Measurements from ENCODE around the gene TRIM45. TPM values are rescaled to one million over a fixed set of nuclear protein-coding genes. Genes with fewer than 3 reads are reported as not detected.
A peak's percentile ranks its signal among the peaks of the same experiment; 100 is the strongest.

The TRIM45 gene
- polyA plus RNA-seq (2013, experiment 1 of 2), result 4.5 TPM
- polyA plus RNA-seq (2013, experiment 2 of 2), result 4.5 TPM

- no peaks in the 10 kb centered on the region for H3K27me3 ChIP-seq (ENCODE audit: insufficient read depth, low read length, poor library complexity)
- H4K8ac ChIP-seq (ENCODE audit: low read depth, low read length), result peak within 1 kb of the TSS; percentile 93
- peak within 1 kb of the TSS; percentile 83 for H3K9ac ChIP-seq (ENCODE audit: low read length)
- peak within 1 kb of the TSS; percentile 82 for H3K4ac ChIP-seq (ENCODE audit: low read depth, low read length)
- H3K36me3 ChIP-seq (ENCODE audit: control insufficient read depth, insufficient read depth, low read length), result no peaks in the 10 kb centered on the region
- peak; percentile 97 for DNase-seq
- H3K4me2 ChIP-seq (ENCODE audit: low read length), result peak within 1 kb of the TSS; percentile 87
- no CpG with 5 or more reads among the region's 71 CpGs for WGBS (ENCODE audit: extremely low coverage, insufficient coverage, low lambda C conversion rate)
- peak within 1 kb of the TSS; percentile 88 for H3K27ac ChIP-seq (ENCODE audit: low read depth, low read length)
- peak within 1 kb of the TSS; percentile 78 for H3K18ac ChIP-seq (ENCODE audit: low read length)
- no peak within 1 kb of the TSS for H2BK120ac ChIP-seq (ENCODE audit: low read depth, low read length)
- H3K56ac ChIP-seq (ENCODE audit: low read length), result peak within 1 kb of the TSS; percentile 93
- peaks cover 4% of the 10 kb centered on the region for H3K4me1 ChIP-seq (ENCODE audit: control insufficient read depth, low read depth, low read length)
- H2BK15ac ChIP-seq (replicated peaks; ENCODE audit: low read depth), result no peak within 1 kb of the TSS
- no peaks in the 10 kb centered on the region for H3K79me2 ChIP-seq (ENCODE audit: control insufficient read depth, insufficient read depth, low read length)
- peak within 1 kb of the TSS; percentile 68 for H4K5ac ChIP-seq (ENCODE audit: low read length)
- H3K4me3 ChIP-seq (ENCODE audit: low read length), result peak within 1 kb of the TSS; percentile 82
- H3K79me1 ChIP-seq (ENCODE audit: low read length), result no peaks in the 10 kb centered on the region
- peak within 1 kb of the TSS; percentile 51 for H3K23ac ChIP-seq (ENCODE audit: low read length)
- H2BK5ac ChIP-seq (ENCODE audit: low read length), result peak within 1 kb of the TSS; percentile 44
- H2AK5ac ChIP-seq (ENCODE audit: low read length), result no peak within 1 kb of the TSS
These were observed at the start of gene TRIM45 for GRCh38 chr1:117121589-117122329. TRIM45 (minus strand) TSS chr1:117121749; CDS start chr1:117121201, 548 bp downstream.

GRCh38 chr1:117169871-117170596 lies 48.5 kb upstream of the TRIM45 start:
- no CpG with 5 or more reads among the region's 4 CpGs for WGBS (ENCODE audit: extremely low coverage, insufficient coverage, low lambda C conversion rate)
- no peak overlapping the region for H3K4me3 ChIP-seq (ENCODE audit: low read length)
- H2AK5ac ChIP-seq (ENCODE audit: low read length), result no peak overlapping the region
- no peak overlapping the region for H3K56ac ChIP-seq (ENCODE audit: low read length)
- H3K36me3 ChIP-seq (ENCODE audit: control insufficient read depth, insufficient read depth, low read length), result no peaks in the 10 kb centered on the region
- no peak overlapping the region for H4K8ac ChIP-seq (ENCODE audit: low read depth, low read length)
- H3K4ac ChIP-seq (ENCODE audit: low read depth, low read length), result no peak overlapping the region
- H2BK5ac ChIP-seq (ENCODE audit: low read length), result no peak overlapping the region
- H4K5ac ChIP-seq (ENCODE audit: low read length), result no peak overlapping the region
- no peak overlapping the region for H2BK15ac ChIP-seq (replicated peaks; ENCODE audit: low read depth)
- no peak overlapping the region for H3K23ac ChIP-seq (ENCODE audit: low read length)
- H3K79me1 ChIP-seq (ENCODE audit: low read length), result no peaks in the 10 kb centered on the region
- no peak overlapping the region for H3K4me2 ChIP-seq (ENCODE audit: low read length)
- no peak overlapping the region for H3K18ac ChIP-seq (ENCODE audit: low read length)
- no peak overlapping the region for H2BK120ac ChIP-seq (ENCODE audit: low read depth, low read length)
- H3K4me1 ChIP-seq (ENCODE audit: control insufficient read depth, low read depth, low read length), result no peaks in the 10 kb centered on the region
- no peak overlapping the region for H3K9ac ChIP-seq (ENCODE audit: low read length)
- no peak overlapping the region for H3K27ac ChIP-seq (ENCODE audit: low read depth, low read length)
- no peaks in the 10 kb centered on the region for H3K79me2 ChIP-seq (ENCODE audit: control insufficient read depth, insufficient read depth, low read length)
- H3K27me3 ChIP-seq (ENCODE audit: insufficient read depth, low read length, poor library complexity), result no peaks in the 10 kb centered on the region
- peak; percentile 44 for DNase-seq

GRCh38 chr1:117167402-117167801 lies 45.9 kb upstream of the TRIM45 start:
- Histone ChIP-seq H2BK15ac (replicated peaks; ENCODE audit: low read depth) (no peak overlapping the region), H2BK120ac (ENCODE audit: low read depth, low read length) (no peak overlapping the region), H3K4me3 (ENCODE audit: low read length) (no peak overlapping the region), H4K5ac (ENCODE audit: low read length) (no peak overlapping the region), H3K56ac (ENCODE audit: low read length) (no peak overlapping the region), H3K36me3 (ENCODE audit: control insufficient read depth, insufficient read depth, low read length) (no peaks in the 10 kb centered on the region), H3K4me1 (ENCODE audit: control insufficient read depth, low read depth, low read length) (no peaks in the 10 kb centered on the region), H3K27ac (ENCODE audit: low read depth, low read length) (no peak overlapping the region), H3K4me2 (ENCODE audit: low read length) (no peak overlapping the region), H3K4ac (ENCODE audit: low read depth, low read length) (no peak overlapping the region), H3K9ac (ENCODE audit: low read length) (no peak overlapping the region), H3K27me3 (ENCODE audit: insufficient read depth, low read length, poor library complexity) (no peaks in the 10 kb centered on the region), H3K18ac (ENCODE audit: low read length) (no peak overlapping the region), H3K79me1 (ENCODE audit: low read length) (no peaks in the 10 kb centered on the region), H3K23ac (ENCODE audit: low read length) (no peak overlapping the region), H3K79me2 (ENCODE audit: control insufficient read depth, insufficient read depth, low read length) (no peaks in the 10 kb centered on the region), H2BK5ac (ENCODE audit: low read length) (no peak overlapping the region), H2AK5ac (ENCODE audit: low read length) (no peak overlapping the region), H4K8ac (ENCODE audit: low read depth, low read length) (no peak overlapping the region)
- no peak for DNase-seq

- no CpG with 5 or more reads among the region's 2 CpGs for WGBS (ENCODE audit: extremely low coverage, insufficient coverage, low lambda C conversion rate)
- Histone ChIP-seq H3K4me3 (ENCODE audit: low read length) (no peak overlapping the region), H3K4me2 (ENCODE audit: low read length) (no peak overlapping the region), H2BK15ac (replicated peaks; ENCODE audit: low read depth) (no peak overlapping the region), H3K23ac (ENCODE audit: low read length) (no peak overlapping the region), H2BK5ac (ENCODE audit: low read length) (no peak overlapping the region), H3K36me3 (ENCODE audit: control insufficient read depth, insufficient read depth, low read length) (no peaks in the 10 kb centered on the region), H4K8ac (ENCODE audit: low read depth, low read length) (no peak overlapping the region), H3K79me2 (ENCODE audit: control insufficient read depth, insufficient read depth, low read length) (no peaks in the 10 kb centered on the region), H3K27ac (ENCODE audit: low read depth, low read length) (no peak overlapping the region), H3K56ac (ENCODE audit: low read length) (no peak overlapping the region), H2BK120ac (ENCODE audit: low read depth, low read length) (no peak overlapping the region), H3K4ac (ENCODE audit: low read depth, low read length) (no peak overlapping the region), H2AK5ac (ENCODE audit: low read length) (no peak overlapping the region), H4K5ac (ENCODE audit: low read length) (no peak overlapping the region), H3K18ac (ENCODE audit: low read length) (no peak overlapping the region), H3K79me1 (ENCODE audit: low read length) (no peaks in the 10 kb centered on the region), H3K27me3 (ENCODE audit: insufficient read depth, low read length, poor library complexity) (no peaks in the 10 kb centered on the region), H3K4me1 (ENCODE audit: control insufficient read depth, low read depth, low read length) (no peaks in the 10 kb centered on the region), H3K9ac (ENCODE audit: low read length) (no peak overlapping the region)
- no peak for DNase-seq
These were observed 44.5 kb upstream of the TRIM45 start for GRCh38 chr1:117166076-117166475.

GRCh38 chr1:117164209-117164608 lies 42.7 kb upstream of the TRIM45 start:
- no peaks in the 10 kb centered on the region for H3K36me3 ChIP-seq (ENCODE audit: control insufficient read depth, insufficient read depth, low read length)
- no peak for DNase-seq
- H3K4me2 ChIP-seq (ENCODE audit: low read length), result no peak overlapping the region
- no CpG with 5 or more reads among the region's 4 CpGs for WGBS (ENCODE audit: extremely low coverage, insufficient coverage, low lambda C conversion rate)
- no peak overlapping the region for H3K18ac ChIP-seq (ENCODE audit: low read length)
- H3K56ac ChIP-seq (ENCODE audit: low read length), result no peak overlapping the region
- no peak overlapping the region for H3K4me3 ChIP-seq (ENCODE audit: low read length)
- H3K27ac ChIP-seq (ENCODE audit: low read depth, low read length), result no peak overlapping the region
- no peak overlapping the region for H3K23ac ChIP-seq (ENCODE audit: low read length)
- H3K4ac ChIP-seq (ENCODE audit: low read depth, low read length), result no peak overlapping the region
- no peaks in the 10 kb centered on the region for H3K27me3 ChIP-seq (ENCODE audit: insufficient read depth, low read length, poor library complexity)
- H3K79me2 ChIP-seq (ENCODE audit: control insufficient read depth, insufficient read depth, low read length), result no peaks in the 10 kb centered on the region
- H2BK5ac ChIP-seq (ENCODE audit: low read length), result no peak overlapping the region
- no peak overlapping the region for H2AK5ac ChIP-seq (ENCODE audit: low read length)
- no peak overlapping the region for H4K8ac ChIP-seq (ENCODE audit: low read depth, low read length)
- H2BK15ac ChIP-seq (replicated peaks; ENCODE audit: low read depth), result no peak overlapping the region
- H3K79me1 ChIP-seq (ENCODE audit: low read length), result no peaks in the 10 kb centered on the region
- H4K5ac ChIP-seq (ENCODE audit: low read length), result no peak overlapping the region
- no peaks in the 10 kb centered on the region for H3K4me1 ChIP-seq (ENCODE audit: control insufficient read depth, low read depth, low read length)
- no peak overlapping the region for H3K9ac ChIP-seq (ENCODE audit: low read length)
- H2BK120ac ChIP-seq (ENCODE audit: low read depth, low read length), result no peak overlapping the region

Data from mesendoderm (in vitro differentiated cells).